ENCODE data around the gene HLA-DMA. TPM values are rescaled to one million over a fixed set of nuclear protein-coding genes. Genes with fewer than 3 reads are reported as not detected.
A peak's percentile ranks its signal among the peaks of the same experiment; 100 is the strongest.

Gene HLA-DMA
- total and polyA plus RNA-seq, 2 of the 13 experiments (the other 11 are each of a cell fraction or from before 2014, with no cell fraction given), result 0.70 to 0.71 TPM

- TF ChIP-seq ZFP36L1 (CRISPR knock-in tag; IDR thresholded peaks at IDR 0.05) (peak; percentile 8; the same call in 1 of the 2 replicates), IRF1 (CRISPR knock-in tag; IDR thresholded peaks at IDR 0.05; ENCODE audit: low read depth) (0 out of 2 replicates have a peak, but pooled peaks have one; percentile 4), ZIK1 (CRISPR knock-in tag; IDR thresholded peaks at IDR 0.05; ENCODE audit: borderline replicate concordance, low read depth) (peak; percentile 3; the same call in 1 of the 2 replicates), ZNF331 (CRISPR knock-in tag; IDR thresholded peaks at IDR 0.05) (no peak), ZBTB3 (CRISPR knock-in tag; IDR thresholded peaks at IDR 0.05; ENCODE audit: borderline replicate concordance, low read depth) (0 out of 2 replicates have a peak, but pooled peaks have one; percentile 57), GTF3A (CRISPR knock-in tag; conservative IDR thresholded peaks at IDR 0.05) (0 out of 2 replicates have a peak, but pooled peaks have one; percentile 15), ZSCAN25 (CRISPR knock-in tag; IDR thresholded peaks at IDR 0.05) (no peak), NCOR1 (IDR thresholded peaks at IDR 0.05; ENCODE audit: borderline replicate concordance, low read length) (no peak), ZNF660 (CRISPR knock-in tag; IDR thresholded peaks at IDR 0.05; ENCODE audit: borderline replicate concordance, low read depth) (no peak), ZBTB42 (CRISPR knock-in tag; IDR thresholded peaks at IDR 0.05) (0 out of 2 replicates have a peak, but pooled peaks have one; percentile 24), ZNF292 (CRISPR knock-in tag; IDR thresholded peaks at IDR 0.05; ENCODE audit: borderline replicate concordance, low read depth) (no peak), RBM22 (optimal IDR thresholded peaks at IDR 0.05; ENCODE audit: low read length) (peak; percentile 92), FLYWCH1 (CRISPR knock-in tag; IDR thresholded peaks at IDR 0.05) (no peak), POLR2G (IDR thresholded peaks at IDR 0.05; ENCODE audit: low read depth, low read length) (peak; percentile 32; the same call in 1 of the 2 replicates), ZNF766 (CRISPR knock-in tag; IDR thresholded peaks at IDR 0.05; ENCODE audit: borderline replicate concordance) (0 out of 2 replicates have a peak, but pooled peaks have one; percentile 11), ZNF878 (CRISPR knock-in tag; IDR thresholded peaks at IDR 0.05) (peak; percentile 3; the same call in 1 of the 2 replicates), ZNF670 (CRISPR knock-in tag; IDR thresholded peaks at IDR 0.05; ENCODE audit: borderline replicate concordance) (0 out of 2 replicates have a peak, but pooled peaks have one; percentile 63), MLLT10 (CRISPR knock-in tag; IDR thresholded peaks at IDR 0.05) (peak; percentile 19; the same call in 1 of the 2 replicates), KLF13 (CRISPR knock-in tag; IDR thresholded peaks at IDR 0.05) (no peak), ZHX1 (CRISPR knock-in tag; IDR thresholded peaks at IDR 0.05; ENCODE audit: low read depth) (0 out of 2 replicates have a peak, but pooled peaks have one; percentile 14), ZNF782 (CRISPR knock-in tag; IDR thresholded peaks at IDR 0.05; ENCODE audit: borderline replicate concordance) (0 out of 2 replicates have a peak, but pooled peaks have one; percentile 31), USF2 (IDR thresholded peaks at IDR 0.05; ENCODE audit: low read depth, low read length) (no peak), USF2 (CRISPR knock-in tag; IDR thresholded peaks at IDR 0.05; ENCODE audit: borderline replicate concordance) (peak; percentile 47; the same call in 1 of the 2 replicates), GATAD1 (CRISPR knock-in tag; IDR thresholded peaks at IDR 0.05) (peak; percentile 21; the same call in 1 of the 2 replicates), CENPBD1 (CRISPR knock-in tag; IDR thresholded peaks at IDR 0.05; ENCODE audit: borderline replicate concordance, low read depth) (no peak)
Observed at GRCh38 chr6:32971242-32971580, 18.3 kb upstream of the HLA-DMA start (continued).
